HEK293 (cell line): Measurements from ENCODE around the gene PARD3.

Experiments
- CTCF ChIA-PET: fragments of 350-600 bp; formaldehyde crosslinking; extraction: SDS; loops from one replicate; lab custom pipeline; 2021; ENCODE audit warnings: antibody characterized with exemption; lab: Yijun Ruan, JAX
- POLR2A ChIA-PET: fragments of 300-600 bp; formaldehyde crosslinking; extraction: SDS; loops from one replicate; lab custom pipeline; 2020; ENCODE audit warnings: antibody characterized with exemption, inconsistent platforms; lab: Yijun Ruan, JAX
- H3K27ac ChIP-seq: fragments of 200-500 bp; sonication (Bioruptor generic); 2 replicates; pipeline ENCODE4 v1.5.1; 2014; ENCODE audit warnings: low read depth, low read length, control low read depth, inconsistent platforms; ENCODE audit errors: extremely low read depth
- H3K36me3 ChIP-seq, 2 experiments: fragments of 200-500 bp in 1 of 2; sonication (Bioruptor generic) in 1 of 2; 1 replicate in 1 of 2; 2 replicates in 1 of 2; pipeline ENCODE4 v1.5.1; 2014 to 2017; ENCODE audit warnings: inconsistent platforms in 2 of 2, low read length in 2 of 2; ENCODE audit not compliant: control insufficient read depth in 2 of 2, insufficient read depth in 1 of 2
- H3K4me1 ChIP-seq: fragments of 200-500 bp; sonication (Bioruptor generic); 2 replicates; pipeline ENCODE4 v1.5.1; 2014; ENCODE audit warnings: mild to moderate bottlenecking, low read length, inconsistent platforms; ENCODE audit not compliant: control insufficient read depth, insufficient read depth
- H3K4me3 ChIP-seq: 2 replicates; pipeline ENCODE4 v1.5.1; 2011; ENCODE audit warnings: low read depth, mild to moderate bottlenecking, control low read depth, low read length, moderate library complexity
- H3K9me3 ChIP-seq: fragments of 200-500 bp; sonication (Bioruptor generic); 2 replicates; pipeline ENCODE4 v1.5.1; 2014; ENCODE audit warnings: low read depth, low read length, inconsistent platforms; ENCODE audit not compliant: control insufficient read depth, insufficient read depth
- BCL11A ChIP-seq: fragments of 450-650 bp; formaldehyde crosslinking; IDR thresholded peaks from 2 replicates; pipeline ENCODE4 v1.5.1; 2016; ENCODE audit warnings: low read depth, missing biosample characterization, missing genetic modification characterization
- GLI2 ChIP-seq: fragments of 450-650 bp; formaldehyde crosslinking; IDR thresholded peaks from 2 replicates; pipeline ENCODE4; 2017; ENCODE audit warnings: missing biosample characterization, missing genetic modification characterization, low read depth, borderline replicate concordance
- PRDM6 ChIP-seq: fragments of 450-650 bp; formaldehyde crosslinking; IDR thresholded peaks from 2 replicates; pipeline ENCODE4 v1.5.1; 2017; ENCODE audit warnings: missing biosample characterization, missing genetic modification characterization
- RBAK ChIP-seq: fragments of 450-650 bp; formaldehyde crosslinking; IDR thresholded peaks from 2 replicates; pipeline ENCODE4 v1.5.1; 2016; ENCODE audit warnings: missing biosample characterization, missing genetic modification characterization
- SETDB1 ChIP-seq: IDR thresholded peaks from one replicate; pipeline ENCODE4 v1.6.1; 2017; ENCODE audit warnings: mild to moderate bottlenecking, low read length, moderate library complexity, mixed read lengths; ENCODE audit not compliant: insufficient read length
- TSHZ1 ChIP-seq: fragments of 450-650 bp; formaldehyde crosslinking; IDR thresholded peaks from 2 replicates; pipeline ENCODE4 v1.5.1; 2016; ENCODE audit warnings: missing biosample characterization, missing genetic modification characterization, borderline replicate concordance
- ZFP37 ChIP-seq: fragments of 450-650 bp; formaldehyde crosslinking; IDR thresholded peaks from 2 replicates; pipeline ENCODE4 v1.5.1; 2016; ENCODE audit warnings: missing biosample characterization, missing genetic modification characterization
- ZFP69B ChIP-seq: fragments of 450-650 bp; formaldehyde crosslinking; IDR thresholded peaks from 2 replicates; pipeline ENCODE4 v1.5.1; 2016; ENCODE audit warnings: missing biosample characterization, missing genetic modification characterization
- ZNF121 ChIP-seq: fragments of 450-650 bp; formaldehyde crosslinking; IDR thresholded peaks from 2 replicates; pipeline ENCODE4 v1.5.1; 2016; ENCODE audit warnings: missing biosample characterization, missing genetic modification characterization
- ZNF175 ChIP-seq: fragments of 450-650 bp; formaldehyde crosslinking; IDR thresholded peaks from 2 replicates; pipeline ENCODE4 v1.5.1; 2016; ENCODE audit warnings: missing biosample characterization, missing genetic modification characterization
- ZNF18 ChIP-seq: fragments of 450-650 bp; formaldehyde crosslinking; IDR thresholded peaks from 2 replicates; pipeline ENCODE4 v1.5.1; 2016; ENCODE audit warnings: missing biosample characterization, missing genetic modification characterization
- ZNF311 ChIP-seq: fragments of 450-650 bp; formaldehyde crosslinking; IDR thresholded peaks from 2 replicates; pipeline ENCODE4 v1.5.1; 2017; ENCODE audit warnings: missing biosample characterization, missing genetic modification characterization, borderline replicate concordance
- ZNF335 ChIP-seq: fragments of 450-650 bp; formaldehyde crosslinking; conservative IDR thresholded peaks from 2 replicates; pipeline ENCODE4 v1.5.1; 2016; ENCODE audit warnings: missing biosample characterization, missing genetic modification characterization
- ZNF473 ChIP-seq: fragments of 450-650 bp; formaldehyde crosslinking; IDR thresholded peaks from 2 replicates; pipeline ENCODE4 v1.5.1; 2017; ENCODE audit warnings: missing biosample characterization, missing genetic modification characterization
- ZNF544 ChIP-seq: fragments of 450-650 bp; formaldehyde crosslinking; IDR thresholded peaks from 2 replicates; pipeline ENCODE4 v1.5.0; 2017; ENCODE audit warnings: missing biosample characterization, missing genetic modification characterization
- ZNF560 ChIP-seq: fragments of 450-650 bp; formaldehyde crosslinking; IDR thresholded peaks from 2 replicates; pipeline ENCODE4 v1.5.1; 2017; ENCODE audit warnings: missing biosample characterization, missing genetic modification characterization, borderline replicate concordance
- ZNF596 ChIP-seq: fragments of 450-650 bp; IDR thresholded peaks from 2 replicates; pipeline ENCODE4 v1.5.0; 2018; ENCODE audit warnings: missing biosample characterization, mild to moderate bottlenecking, missing genetic modification characterization, moderate library complexity
- ZNF768 ChIP-seq: fragments of 450-650 bp; formaldehyde crosslinking; IDR thresholded peaks from 2 replicates; pipeline ENCODE4 v1.5.1; 2018; ENCODE audit warnings: missing biosample characterization, mild to moderate bottlenecking, missing genetic modification characterization
- ZNF791 ChIP-seq: fragments of 450-650 bp; formaldehyde crosslinking; IDR thresholded peaks from 2 replicates; pipeline ENCODE4 v1.5.1; 2016; ENCODE audit warnings: missing biosample characterization, missing genetic modification characterization

Gene PARD3

DNA sequence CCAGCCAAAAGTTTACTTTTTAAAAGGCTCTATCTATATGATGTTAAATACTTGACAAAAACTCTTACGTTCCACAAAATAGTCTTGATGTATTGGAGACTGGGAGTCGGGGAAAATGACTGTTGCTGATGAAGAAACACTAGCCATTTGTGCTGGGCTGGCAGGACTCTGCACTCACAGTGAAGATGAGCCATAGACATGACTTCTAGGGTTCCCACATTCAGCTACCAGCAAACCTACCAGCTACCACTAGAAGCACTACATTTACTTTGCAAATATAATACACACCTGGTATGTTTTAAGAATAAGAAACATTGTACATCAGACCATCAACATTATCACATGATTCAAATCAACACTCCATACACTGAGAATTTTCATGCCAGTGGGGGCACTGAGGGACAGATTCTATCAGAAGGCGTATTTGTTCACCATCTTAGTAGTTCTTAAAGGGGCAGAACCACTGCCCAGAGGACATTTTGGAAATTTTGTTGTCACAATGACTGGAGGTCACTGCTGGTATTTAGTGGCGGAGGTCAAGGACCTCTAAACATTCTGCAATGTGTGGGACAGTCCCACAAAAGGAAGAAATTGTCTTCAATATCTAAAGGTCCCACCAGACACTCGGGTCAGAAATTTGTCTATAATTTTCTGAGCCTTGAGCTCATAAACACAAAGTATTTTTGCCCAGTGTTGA, 52.3 kb downstream of the PARD3 start:
- Histone ChIP-seq H3K9me3 (no peaks in the 10 kb centered on the region), H3K4me1 (peaks cover 18% of the 10 kb centered on the region), H3K27ac (no peak overlapping the region), H3K4me3 (no peak overlapping the region), H3K36me3 (no peaks in the 10 kb centered on the region)
- POLR2A ChIA-PET: no interaction called here
- CTCF ChIA-PET: no interaction called here
- TF ChIP-seq ZFP69B (tag by site-specific recombination): no peak
- TF ChIP-seq ZNF18 (tag by site-specific recombination): no peak
- no peak for TF ChIP-seq GLI2 (tag by site-specific recombination)
- no peak for TF ChIP-seq SETDB1
- no peak for TF ChIP-seq ZNF311 (tag by site-specific recombination)
- TF ChIP-seq ZNF175: no peak
- no peak for TF ChIP-seq ZNF560
- TF ChIP-seq ZFP37 (tag by site-specific recombination): no peak
- no peak for TF ChIP-seq TSHZ1 (tag by site-specific recombination)
- no peak for TF ChIP-seq ZNF768 (tag by site-specific recombination)
- TF ChIP-seq ZNF544 (tag by site-specific recombination): no peak

DNA sequence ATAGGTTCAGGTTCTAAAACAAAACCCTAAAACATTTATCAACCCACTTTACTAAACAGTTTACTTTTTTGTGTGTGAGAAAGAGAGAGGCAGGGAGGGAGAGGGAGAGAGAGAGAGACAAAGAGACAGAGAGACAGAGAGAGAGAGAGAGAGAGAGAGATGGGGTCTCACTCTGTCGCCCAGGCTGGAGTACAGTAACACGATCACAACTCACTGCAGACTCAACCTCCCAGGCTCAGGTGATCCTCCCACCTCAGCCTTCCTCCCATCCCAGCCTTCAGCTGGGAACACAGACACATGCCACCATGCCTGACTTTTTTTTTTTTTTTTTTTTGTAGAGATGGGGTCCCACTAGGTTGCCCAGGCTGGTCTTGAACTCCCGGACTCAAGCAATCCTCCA, 52.9 kb downstream of the PARD3 start:
- H3K4me3 ChIP-seq: no peak overlapping the region
- no peak overlapping the region for H3K27ac ChIP-seq
- no peaks in the 10 kb centered on the region for H3K9me3 ChIP-seq
- no peaks in the 10 kb centered on the region for H3K36me3 ChIP-seq
- CTCF ChIA-PET: no interaction called here
- POLR2A ChIA-PET: no interaction called here
- H3K4me1 ChIP-seq: peaks cover 18% of the 10 kb centered on the region
- no peak for TF ChIP-seq ZNF560
- TF ChIP-seq ZNF596 (tag by site-specific recombination): peak; percentile 86
- no peak for TF ChIP-seq BCL11A (tag by site-specific recombination)
- no peak for TF ChIP-seq ZNF335
- TF ChIP-seq ZNF473 (tag by site-specific recombination): no peak
- no peak for TF ChIP-seq RBAK
- TF ChIP-seq ZNF121 (tag by site-specific recombination): peak; percentile 75

DNA sequence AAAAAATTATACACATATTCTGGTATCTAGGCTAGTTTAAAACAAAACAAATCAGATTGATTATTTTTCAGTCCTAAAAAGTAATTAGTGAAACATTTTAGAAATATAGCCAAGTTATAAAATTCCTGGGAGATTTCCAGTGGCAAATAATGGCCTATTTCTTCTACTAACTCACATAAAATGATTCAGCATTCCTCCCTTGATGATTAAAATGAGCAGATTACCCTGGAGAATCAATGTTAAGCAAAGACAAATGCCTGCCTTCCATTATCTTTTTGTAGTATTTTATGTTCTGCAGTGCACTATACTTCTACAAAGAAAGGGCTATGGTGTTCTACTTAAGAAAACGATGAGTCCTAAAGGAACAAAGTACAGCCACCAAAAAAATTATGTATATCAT, 53.6 kb downstream of the PARD3 start:
- Histone ChIP-seq H3K4me3 (no peak overlapping the region), H3K4me1 (peaks cover 14% of the 10 kb centered on the region), H3K36me3 (no peaks in the 10 kb centered on the region), H3K9me3 (no peaks in the 10 kb centered on the region), H3K27ac (no peak overlapping the region)
- ChIA-PET CTCF (no interaction called here), POLR2A (no interaction called here)
- peak; percentile 16; the same call in 1 of the 2 replicates for TF ChIP-seq PRDM6 (tag by site-specific recombination)
- no peak for TF ChIP-seq ZNF791 (tag by site-specific recombination)
